DMS 273 (cell line): ENCODE results near the gene KLHL42.

Experiments
- DNase-seq: peaks from one replicate; lab custom pipeline; 2025; ENCODE audit not compliant: unreplicated experiment; lab: John Stamatoyannopoulos, UW

Gene KLHL42

GRCh38 chr12:27779416-27779919, 565 bp upstream of the KLHL42 start:
- DNase-seq, result peak; percentile 55

DNA sequence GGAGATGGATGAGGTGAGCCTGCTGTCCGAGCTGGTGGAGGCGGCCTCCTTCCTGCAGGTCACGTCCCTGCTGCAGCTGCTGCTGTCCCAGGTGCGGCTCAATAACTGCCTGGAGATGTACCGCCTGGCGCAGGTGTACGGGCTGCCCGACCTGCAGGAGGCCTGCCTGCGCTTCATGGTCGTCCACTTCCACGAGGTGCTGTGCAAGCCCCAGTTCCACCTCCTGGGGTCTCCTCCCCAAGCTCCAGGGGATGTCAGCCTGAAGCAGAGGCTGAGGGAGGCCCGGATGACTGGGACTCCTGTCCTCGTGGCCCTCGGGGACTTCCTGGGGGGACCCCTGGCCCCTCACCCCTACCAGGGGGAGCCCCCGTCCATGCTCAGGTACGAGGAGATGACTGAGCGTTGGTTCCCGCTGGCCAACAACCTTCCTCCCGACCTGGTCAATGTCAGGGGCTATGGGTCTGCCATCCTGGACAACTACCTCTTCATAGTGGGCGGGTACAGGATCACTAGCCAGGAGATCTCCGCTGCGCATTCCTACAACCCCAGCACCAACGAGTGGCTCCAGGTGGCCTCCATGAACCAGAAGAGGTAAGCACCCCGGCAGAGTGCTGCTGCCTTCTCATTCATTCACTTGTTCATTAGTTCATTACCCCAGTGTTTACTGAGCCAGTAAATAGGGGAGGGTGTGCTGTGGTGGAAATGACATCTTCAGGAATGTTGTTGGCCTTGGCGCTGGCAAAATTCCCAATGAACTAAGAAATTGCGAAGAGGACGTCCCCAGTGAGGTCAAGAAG, 777 bp downstream of the KLHL42 start:
- DNase-seq, result peak; percentile 44

DNA sequence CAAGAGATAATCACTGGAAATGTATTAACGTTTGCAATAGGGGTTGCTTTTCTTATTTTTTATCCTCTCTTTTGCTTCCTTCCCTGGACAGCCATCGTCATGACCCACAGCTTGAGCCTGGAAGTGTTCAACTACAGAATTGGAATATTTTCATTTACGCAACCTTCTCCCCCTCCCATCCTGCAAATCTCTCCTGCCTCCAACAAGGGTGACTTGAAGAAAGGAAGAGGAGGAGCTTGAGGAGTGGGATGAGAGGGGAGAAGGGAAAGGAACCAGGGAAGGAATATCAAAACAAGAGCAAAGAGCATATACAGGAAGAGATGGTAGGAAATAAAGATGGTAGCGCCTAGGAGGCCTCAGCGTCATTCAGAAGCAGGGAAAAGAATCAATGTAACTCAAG, 1.6 kb downstream of the KLHL42 start:
- no peak for DNase-seq

DNA sequence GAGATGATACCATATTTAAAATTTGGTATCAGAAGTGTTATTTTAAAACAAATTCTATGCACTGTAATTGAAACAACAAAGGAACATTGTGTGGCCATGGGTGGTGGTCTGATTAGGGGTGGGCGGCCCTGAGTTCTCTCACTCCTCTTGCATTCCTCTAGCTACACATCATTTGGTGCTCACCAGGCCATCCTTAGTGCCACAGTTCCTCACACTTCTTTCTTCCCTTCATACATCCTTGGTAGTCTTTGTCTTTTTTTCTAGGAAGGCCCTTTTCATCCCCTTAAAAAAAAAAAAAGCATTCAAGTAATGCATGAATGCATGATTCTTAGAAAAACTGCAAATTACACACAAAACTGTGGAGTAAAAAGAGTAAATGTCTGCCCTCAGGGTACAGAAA, 2.4 kb downstream of the KLHL42 start:
- no peak for DNase-seq

DNA sequence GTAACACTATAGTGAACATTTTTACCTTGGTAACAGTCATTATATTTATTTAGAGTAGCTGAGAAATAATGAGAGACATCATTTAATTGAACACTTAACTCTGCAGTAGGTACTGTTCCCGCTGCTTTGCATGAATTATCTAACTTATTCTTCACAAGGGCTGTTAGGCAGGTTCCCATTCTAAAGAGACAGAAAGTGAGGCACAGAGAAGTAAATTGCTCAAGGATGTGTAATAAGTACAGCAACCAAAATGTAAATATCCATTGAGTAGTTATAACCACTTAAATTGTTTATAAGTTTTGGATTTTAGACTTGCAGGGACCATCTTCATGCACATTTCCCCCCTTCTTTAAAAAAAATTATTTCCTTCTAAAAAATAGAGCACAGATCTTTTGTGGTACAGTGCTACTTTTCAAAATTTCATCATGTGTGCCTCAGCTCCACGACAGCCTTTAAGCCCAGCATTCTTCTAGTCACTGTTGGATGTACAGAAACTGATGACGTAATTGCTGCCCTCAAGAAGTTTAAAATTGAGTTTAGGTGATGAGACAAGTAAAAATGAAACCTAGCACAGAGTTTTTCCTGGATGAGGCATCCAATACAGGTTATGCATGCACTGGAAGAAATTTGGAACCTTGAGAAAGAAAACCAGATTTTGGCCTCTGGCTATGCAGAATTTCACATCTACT, 6.0 kb downstream of the KLHL42 start:
- DNase-seq, result no peak

DNA sequence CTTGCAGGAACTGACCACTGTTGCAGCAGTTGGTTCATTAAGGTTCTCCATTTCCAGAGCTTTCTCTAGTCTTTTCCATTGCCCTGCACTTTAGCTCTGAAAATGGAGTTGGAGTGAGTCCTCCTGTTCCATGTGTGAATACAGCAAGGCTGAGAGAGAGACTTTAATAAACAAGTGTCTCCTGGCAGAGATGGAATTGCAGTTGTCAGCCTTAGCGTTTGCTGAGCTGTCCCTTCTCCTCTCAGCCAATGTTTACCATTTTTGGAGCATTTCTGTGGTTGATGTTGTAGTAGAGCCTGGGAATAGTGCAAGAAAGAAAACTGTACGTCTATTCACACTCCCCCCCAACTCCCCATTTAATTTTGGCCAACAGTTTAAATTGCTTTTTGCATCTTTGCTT, 7.5 kb downstream of the KLHL42 start:
- DNase-seq, result no peak

DNA sequence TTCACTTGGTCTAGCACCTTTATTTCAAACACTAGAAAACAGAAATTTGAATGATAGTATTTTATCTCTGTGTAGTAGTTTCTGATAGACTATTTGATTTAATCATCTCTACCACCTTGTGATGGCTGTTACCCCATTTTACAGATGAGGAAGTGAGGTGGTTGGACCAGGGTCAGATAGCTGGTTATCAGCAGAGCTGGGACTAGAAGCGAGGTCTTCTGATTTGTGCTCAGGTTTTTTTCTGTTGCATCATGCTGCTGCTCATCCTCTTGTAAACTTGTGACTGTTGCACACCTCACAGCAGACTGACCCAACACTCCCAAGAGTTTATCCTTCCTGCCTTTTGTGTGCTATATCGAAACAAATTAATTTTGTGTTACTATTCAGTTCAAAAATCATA, 10.1 kb downstream of the KLHL42 start:
- no peak for DNase-seq

DNA sequence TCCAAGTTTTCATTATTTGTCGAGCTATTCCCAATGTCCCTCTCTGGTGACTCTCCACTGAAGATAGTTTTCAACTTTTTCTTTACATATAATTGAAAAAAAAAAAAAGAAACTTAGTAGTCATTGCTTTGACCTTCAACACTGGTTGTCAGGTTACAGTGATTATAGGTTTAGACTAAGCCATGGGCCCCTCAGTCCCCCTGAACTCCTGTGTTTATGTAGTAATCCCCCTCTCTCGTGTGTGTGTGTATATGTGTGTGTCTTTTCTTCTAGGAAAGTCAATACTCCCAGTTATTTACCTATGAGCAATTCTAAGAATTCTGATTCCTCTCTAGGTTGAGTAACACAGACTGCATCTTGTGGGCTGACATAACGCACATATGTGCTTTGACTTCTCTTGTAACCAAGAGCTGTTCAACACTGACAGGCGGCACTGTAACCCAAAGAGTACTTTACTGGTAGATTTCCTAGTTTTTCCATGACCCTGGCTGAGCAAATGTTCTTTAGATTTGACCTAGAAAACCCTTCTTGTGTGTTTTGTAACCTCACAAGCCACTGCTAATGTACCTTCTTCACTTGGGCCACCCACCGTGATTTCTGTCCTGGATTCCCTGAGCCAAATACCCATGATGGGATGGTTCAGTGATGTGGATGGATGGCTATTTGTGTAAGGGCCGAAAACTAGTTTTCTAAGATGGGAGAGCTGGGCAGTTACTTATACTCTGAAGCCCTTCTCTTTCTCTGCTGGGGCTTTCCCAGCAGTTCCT, 15.0 kb downstream of the KLHL42 start:
- no peak for DNase-seq

- no peak for DNase-seq
Observed at GRCh38 chr12:27796128-27796527, 16.1 kb downstream of the KLHL42 start.

- no peak for DNase-seq
Observed at GRCh38 chr12:27797301-27798025, 17.4 kb downstream of the KLHL42 start.

- DNase-seq, result no peak
Observed at GRCh38 chr12:27800819-27801218, 20.8 kb downstream of the KLHL42 start.

DNA sequence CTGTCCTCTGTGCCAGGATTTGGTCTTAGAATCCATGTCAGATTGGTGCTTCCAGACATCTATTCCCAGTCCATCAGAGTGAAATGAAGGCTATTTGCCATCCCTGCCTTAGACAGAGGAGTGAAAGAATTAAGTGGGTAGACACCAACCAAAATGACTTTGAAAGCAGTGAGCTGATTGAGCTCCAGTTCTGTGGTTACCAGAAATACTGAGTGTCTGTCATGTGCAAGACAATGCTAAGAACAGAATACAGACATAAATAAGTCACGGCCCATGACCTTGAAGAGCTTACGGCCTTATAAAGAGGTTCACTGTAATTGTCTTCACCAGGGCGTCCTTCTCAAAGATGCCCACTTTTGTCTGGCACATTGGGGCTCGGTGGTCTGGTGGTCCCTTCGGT, 21.6 kb downstream of the KLHL42 start:
- DNase-seq, result no peak

DNA sequence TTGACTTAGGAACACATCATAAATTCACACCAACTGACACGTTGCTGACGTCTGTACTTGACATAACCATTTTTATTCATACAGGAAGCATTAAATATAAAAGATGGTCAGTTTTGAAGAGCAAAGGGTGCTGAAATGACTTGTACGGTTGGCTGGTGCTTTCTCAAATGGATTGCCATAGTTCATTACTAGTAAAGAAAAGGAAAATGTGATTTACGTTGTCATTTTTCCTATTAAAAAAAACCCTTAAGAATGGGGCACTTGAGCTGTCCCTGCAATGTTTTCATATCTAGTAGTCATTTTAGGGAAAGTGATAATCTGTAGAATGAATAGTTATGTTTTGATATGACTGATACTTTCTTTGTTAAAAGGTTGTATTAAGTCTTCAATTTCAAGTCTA, 22.5 kb downstream of the KLHL42 start:
- DNase-seq, result no peak

DNA sequence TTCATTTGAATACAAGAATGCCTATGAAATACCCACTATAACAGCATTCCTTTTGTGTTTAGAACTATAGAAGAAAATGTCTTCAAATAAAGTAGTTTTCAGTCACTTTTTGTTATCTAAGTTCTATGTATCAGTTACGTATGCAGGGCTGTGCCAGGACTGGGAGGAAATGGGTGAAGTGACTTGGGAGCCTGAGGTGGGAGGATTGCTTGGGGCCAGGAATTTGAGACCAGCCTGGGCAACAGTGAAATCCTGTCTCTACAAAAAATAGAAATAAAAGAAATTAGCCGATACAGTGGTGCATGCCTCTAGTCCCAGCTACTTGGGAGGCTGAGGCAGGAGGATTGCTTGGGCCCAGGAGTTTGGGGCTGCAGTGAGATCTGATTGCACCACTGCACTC, 22.9 kb downstream of the KLHL42 start:
- no peak for DNase-seq

DNA sequence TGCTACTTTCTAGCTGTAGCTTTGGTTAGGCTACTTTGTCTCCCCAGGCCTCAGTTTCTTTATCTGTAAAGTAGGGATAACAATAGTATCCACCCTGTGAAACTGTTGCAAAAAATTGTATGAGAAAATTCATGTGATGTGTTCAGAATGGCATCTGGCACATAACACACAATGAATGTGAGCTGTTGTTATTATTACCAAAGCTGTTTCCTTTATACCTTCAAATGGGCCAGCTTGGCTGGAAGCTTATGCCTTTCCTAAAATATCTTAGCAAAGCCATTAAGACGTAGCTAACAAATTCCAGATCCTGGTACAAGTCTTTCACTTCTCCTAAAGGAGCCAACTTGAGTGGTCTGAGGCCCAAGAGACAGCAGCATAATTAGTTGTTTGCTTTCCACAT, 25.2 kb downstream of the KLHL42 start:
- DNase-seq, result no peak

- no peak for DNase-seq
Observed at GRCh38 chr12:27806259-27806658, 26.2 kb downstream of the KLHL42 start.

GRCh38 chr12:27807063-27807703, 27.1 kb downstream of the KLHL42 start:
- DNase-seq, result peak; percentile 5

DNA sequence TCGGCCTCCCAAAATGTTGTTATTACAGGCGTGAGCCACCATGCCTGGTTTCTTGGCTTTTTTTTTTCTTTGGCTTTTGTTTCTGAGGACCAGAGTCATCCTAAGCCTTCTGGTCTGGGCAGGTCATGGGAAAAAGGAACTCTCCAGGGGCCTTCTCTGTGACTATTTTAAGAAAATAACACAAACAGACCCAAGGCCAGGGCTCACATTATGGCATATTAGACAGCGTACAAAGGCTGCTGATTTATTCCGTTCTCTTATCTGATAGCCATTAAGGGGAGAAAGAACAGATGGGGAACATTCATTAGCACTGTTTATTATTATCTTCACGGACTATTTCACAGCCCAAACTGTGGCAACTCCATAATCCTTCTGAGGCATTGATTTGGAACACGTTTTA, 28.8 kb downstream of the KLHL42 start:
- DNase-seq, result peak; percentile 76

DNA sequence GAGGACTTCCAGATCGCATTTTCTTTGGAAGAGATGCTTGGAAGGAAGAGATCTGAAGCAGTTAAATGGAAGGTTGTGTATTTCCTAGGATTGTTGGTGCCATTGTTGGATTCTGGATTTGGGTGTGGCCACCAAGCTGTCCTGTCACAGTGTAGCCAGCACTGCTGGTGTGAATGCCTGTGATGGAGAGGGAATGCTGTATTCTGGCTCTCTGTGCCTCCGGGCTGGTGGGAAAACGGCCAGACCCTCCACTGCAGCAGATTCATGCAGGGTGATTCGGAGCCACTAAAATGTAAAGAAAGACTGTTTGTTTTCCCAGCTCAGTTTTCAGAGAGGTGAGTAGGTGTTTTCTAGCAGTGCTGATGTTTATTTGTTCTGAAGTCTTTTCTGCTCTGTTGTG, 30.7 kb downstream of the KLHL42 start:
- DNase-seq, result no peak

DNA sequence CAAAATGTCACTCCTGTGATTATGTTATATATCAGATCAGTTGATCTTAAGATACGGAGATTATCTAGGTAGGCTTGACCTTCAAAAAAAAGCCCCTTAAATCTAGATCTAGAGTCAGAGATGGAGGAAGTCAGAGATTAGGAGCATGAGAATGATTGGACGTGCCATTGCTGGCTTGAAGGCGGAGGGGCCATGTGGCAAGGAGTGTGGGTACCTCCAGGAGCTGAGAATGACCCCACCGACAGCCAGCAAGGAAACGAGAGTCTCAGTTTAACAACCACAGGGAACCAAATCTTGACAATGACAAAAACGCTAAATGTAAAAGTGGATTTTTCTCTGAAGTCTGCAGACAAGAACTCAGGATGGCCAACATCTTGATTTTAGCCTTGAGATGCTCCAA, 32.5 kb downstream of the KLHL42 start:
- no peak for DNase-seq

- DNase-seq, result no peak
Observed at GRCh38 chr12:27814411-27814810, 34.4 kb downstream of the KLHL42 start.
